Endothelial cell of hepatic sinusoid (primary cell): ENCODE results near the gene LIPG.

Experiments used
- in situ Hi-C: cut with HindIII; loops from 2 replicates; pipeline ENCODE4 v1.10.0; 2017; ENCODE audit warnings: low sequenced_read_pairs

The LIPG gene

GRCh38 chr18:49630246-49630699 is 68.4 kb downstream of the LIPG start:
- in situ Hi-C loops, result no loop called here

GRCh38 chr18:49631146-49631866 is 69.4 kb downstream of the LIPG start:
- in situ Hi-C loops, result no loop called here

GRCh38 chr18:49632588-49632987 is 70.7 kb downstream of the LIPG start:
- in situ Hi-C loops, result no loop called here

GRCh38 chr18:49638209-49638785 is 76.4 kb downstream of the LIPG start:
- in situ Hi-C loops, result no loop called here

GRCh38 chr18:49638891-49639557 is 77.2 kb downstream of the LIPG start:
- in situ Hi-C loops, result no loop called here

GRCh38 chr18:49639643-49640391 is 78.0 kb downstream of the LIPG start:
- in situ Hi-C loops, result no loop called here

GRCh38 chr18:49640741-49641140 is 78.9 kb downstream of the LIPG start:
- in situ Hi-C loops, result no loop called here

GRCh38 chr18:49645196-49645595 is 83.3 kb downstream of the LIPG start:
- in situ Hi-C loops, result no loop called here

GRCh38 chr18:49645841-49646351 is 84.0 kb downstream of the LIPG start:
- in situ Hi-C loops, result no loop called here

- in situ Hi-C loops, result no loop called here
Observed at GRCh38 chr18:49646873-49647272, 85.0 kb downstream of the LIPG start.

GRCh38 chr18:49647496-49648168 is 85.8 kb downstream of the LIPG start:
- in situ Hi-C loops, result no loop called here

- in situ Hi-C loops, result no loop called here
Observed at GRCh38 chr18:49648326-49648725, 86.5 kb downstream of the LIPG start.
